22Rv1 (cell line): ENCODE results near the gene MMP19.

Source experiments
- H3K27ac ChIP-seq: fragments of 450-650 bp; 2 replicates; pipeline ENCODE4 v1.5.1; 2017
- CTCF ChIP-seq: fragments of 450-650 bp; IDR thresholded peaks from 2 replicates; pipeline ENCODE4 v1.5.1; 2017; ENCODE audit warnings: mild to moderate bottlenecking
- ZFX ChIP-seq: fragments of 450-650 bp; IDR thresholded peaks from 2 replicates; pipeline ENCODE4 v1.6.1; 2017; ENCODE audit warnings: antibody characterized with exemption, borderline replicate concordance

Gene MMP19

DNA sequence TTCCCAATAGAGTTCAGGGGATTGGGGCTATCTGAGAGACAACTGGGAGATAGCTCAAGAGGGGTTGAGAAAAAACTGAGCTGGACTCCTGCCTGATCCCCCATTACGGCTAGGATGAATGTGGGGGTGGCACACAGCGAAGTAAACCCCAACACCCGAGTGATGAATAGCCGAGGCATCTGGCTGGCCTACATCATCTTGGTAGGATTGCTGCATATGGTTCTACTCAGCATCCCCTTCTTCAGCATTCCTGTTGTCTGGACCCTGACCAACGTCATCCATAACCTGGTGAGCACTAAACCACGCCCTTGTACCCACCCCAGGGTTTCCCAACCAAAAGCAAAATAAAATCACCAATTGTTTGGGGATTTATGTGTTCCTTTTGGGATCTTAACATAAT, 23.9 kb downstream of the MMP19 start:
- TF ChIP-seq CTCF (no peak), ZFX (no peak)
- peak overlapping the region; percentile 73 for H3K27ac ChIP-seq

- TF ChIP-seq ZFX: no peak
- TF ChIP-seq CTCF: no peak
- peak overlapping the region; percentile 73 for H3K27ac ChIP-seq
Measured at GRCh38 chr12:55818140-55818728, 24.5 kb downstream of the MMP19 start.

DNA sequence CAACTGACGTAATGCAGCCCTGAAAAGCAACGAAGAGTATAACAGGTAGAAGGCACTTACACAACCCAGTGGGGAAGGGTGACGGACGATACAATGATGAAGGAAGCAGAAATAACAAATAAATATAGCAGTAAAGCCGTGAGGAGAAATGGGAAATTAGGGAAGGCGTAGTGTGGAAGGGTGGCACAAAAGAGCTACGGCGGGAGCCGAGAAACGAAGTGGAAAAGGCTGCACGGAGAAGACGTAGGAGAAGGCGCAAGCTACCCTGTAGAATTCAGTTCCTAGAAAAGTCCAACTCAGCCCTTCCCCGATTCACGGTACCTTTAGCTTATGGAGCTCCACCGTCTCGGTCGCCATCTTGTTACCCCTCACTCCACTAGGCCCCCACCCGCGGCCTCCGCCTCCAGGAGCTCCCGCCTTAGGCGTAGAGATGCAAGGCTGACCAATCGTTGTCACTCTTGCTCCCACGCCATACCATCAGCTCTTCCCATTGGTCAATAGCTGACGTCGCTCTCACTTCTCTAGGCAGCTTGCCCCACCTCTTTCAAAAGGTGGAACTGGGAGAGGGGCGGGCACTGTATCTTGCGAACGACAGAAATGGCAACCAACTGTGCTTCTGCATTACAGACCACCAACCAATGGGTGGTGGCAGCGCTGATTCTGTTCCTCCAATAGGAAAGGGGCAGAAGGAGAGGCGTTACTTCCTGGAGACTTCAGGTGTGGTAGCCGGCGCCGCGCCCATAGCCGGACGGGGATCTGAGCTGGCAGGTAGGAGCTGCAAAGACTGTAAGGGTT, 25.2 kb downstream of the MMP19 start, which contains the start of the genes ORMDL2 and SARNP:
TSS of gene ORMDL2 (plus strand) at position 697 of the 795 bp plus-strand sequence. CDS start 959 bp downstream, outside the sequence.
TSS of gene SARNP (minus strand) at position 380 of the 795 bp plus-strand sequence. CDS start at position 357, 23 bp downstream.
- H3K27ac ChIP-seq: peak within 1 kb of the TSS; percentile 73
- TF ChIP-seq CTCF (no peak), ZFX (no peak)

DNA sequence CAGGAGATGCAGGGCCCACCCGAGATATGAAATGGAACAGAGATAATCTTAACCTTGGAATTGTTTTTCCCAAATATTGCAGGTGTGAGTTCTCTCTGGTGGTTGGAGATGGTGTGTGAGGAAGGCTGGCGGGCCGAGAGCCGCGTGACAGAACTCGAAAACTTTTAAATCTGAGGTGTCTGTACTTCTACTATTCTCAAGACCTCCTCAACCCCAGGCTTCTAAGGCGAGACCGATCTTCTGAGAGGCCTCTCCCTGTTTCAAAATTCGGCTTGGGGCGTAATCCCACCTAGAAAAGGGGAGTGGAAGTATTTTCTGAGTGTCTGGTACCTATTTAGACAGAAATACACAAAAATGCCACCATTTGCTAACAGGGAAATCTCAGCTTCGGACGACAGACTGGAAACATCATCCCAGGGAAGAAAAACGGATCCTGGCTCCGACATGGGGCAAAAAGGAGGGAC, 25.8 kb downstream of the MMP19 start:
- H3K27ac ChIP-seq: peak overlapping the region; percentile 73
- TF ChIP-seq ZFX: no peak
- TF ChIP-seq CTCF: no peak

DNA sequence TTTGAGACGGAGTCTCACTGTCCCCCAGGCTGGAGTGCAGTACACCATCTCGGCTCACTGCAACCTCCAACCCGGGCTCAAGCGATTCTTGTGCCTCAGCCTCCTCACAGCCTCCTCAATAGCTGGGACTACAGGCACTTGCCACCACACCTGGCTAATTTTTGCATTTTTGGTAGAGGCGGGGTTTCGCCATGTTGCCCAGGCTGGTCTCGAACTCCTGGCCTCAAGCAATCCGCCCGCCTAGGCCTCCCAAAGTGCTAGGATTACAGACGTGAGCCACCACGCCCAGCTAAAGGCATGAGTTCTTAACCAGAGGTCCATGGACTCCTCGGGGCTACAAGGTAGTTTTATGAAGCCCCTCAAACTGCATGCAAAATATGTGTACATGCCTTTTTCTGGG, 27.3 kb downstream of the MMP19 start:
- TF ChIP-seq CTCF (no peak), ZFX (no peak)
- H3K27ac ChIP-seq: no peak overlapping the region

DNA sequence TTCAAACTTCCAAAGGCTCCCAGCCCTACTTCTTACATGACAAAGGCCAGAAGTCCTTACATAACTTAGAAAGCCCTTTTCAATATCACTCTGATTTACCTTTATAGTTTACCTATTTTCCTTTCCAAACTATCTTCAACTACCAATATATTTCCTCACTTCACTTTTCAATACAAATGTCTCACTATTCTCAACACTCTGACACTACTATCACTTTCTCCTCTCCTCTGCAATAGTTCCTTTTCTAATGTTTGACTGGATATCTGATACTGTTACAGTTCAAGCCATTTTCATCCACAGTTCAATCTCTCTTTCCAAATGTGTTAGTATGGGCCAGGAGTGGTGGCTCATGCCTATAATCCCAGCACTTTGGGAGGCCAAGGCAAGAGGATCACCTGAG, 28.5 kb downstream of the MMP19 start:
- no peak overlapping the region for H3K27ac ChIP-seq

More for the DNA sequence above, 28.5 kb downstream of the MMP19 start:
- no peak for TF ChIP-seq CTCF
- no peak for TF ChIP-seq ZFX
